SU-DHL-6 (cell line): Measurements from ENCODE around the gene CABP7.

ENCODE experiments used
- H2AFZ ChIP-seq: fragments of 200-600 bp; sonication (generic); 2 replicates; pipeline ENCODE4 v1.6.1; 2014; ENCODE audit warnings: low read depth, mild to moderate bottlenecking, moderate library complexity, mixed read lengths, antibody characterized with exemption, low read length; ENCODE audit not compliant: severe bottlenecking
- H3F3A ChIP-seq: fragments of 200-600 bp; shearing (Covaris generic); 2 replicates; pipeline ENCODE4 v1.6.0; 2016; ENCODE audit warnings: antibody characterized with exemption, mild to moderate bottlenecking; ENCODE audit not compliant: insufficient read depth
- H3K27ac ChIP-seq: fragments of 200-600 bp; sonication (generic); 2 replicates; pipeline ENCODE4 v1.5.1; 2016; ENCODE audit warnings: low read depth, mild to moderate bottlenecking, low read length, moderate library complexity, mixed read lengths
- H3K27me3 ChIP-seq: fragments of 200-600 bp; sonication (generic), shearing (Covaris generic); 2 replicates; pipeline ENCODE4 v1.6.0; 2014; ENCODE audit warnings: mild to moderate bottlenecking, low read length
- H3K36me3 ChIP-seq: fragments of 200-600 bp; sonication (generic); 2 replicates; pipeline ENCODE4 v1.6.1; 2014; ENCODE audit warnings: mild to moderate bottlenecking, low read length, mixed read lengths
- H3K4me2 ChIP-seq: fragments of 300-600, 200-600 bp; shearing (Covaris generic), sonication (generic); 2 replicates; pipeline ENCODE4 v1.6.0; 2014; ENCODE audit warnings: low read length, low read depth, mild to moderate bottlenecking; ENCODE audit not compliant: poor library complexity, severe bottlenecking
- H3K4me3 ChIP-seq: fragments of 200-600 bp; sonication (generic); 2 replicates; pipeline ENCODE4 v1.5.1; 2014; ENCODE audit warnings: antibody characterized with exemption, low read length, mild to moderate bottlenecking, mixed read lengths; ENCODE audit not compliant: insufficient read depth, poor library complexity, severe bottlenecking
- H3K79me2 ChIP-seq: fragments of 200-600 bp; sonication (generic); 2 replicates; pipeline ENCODE4 v1.6.1; 2014; ENCODE audit warnings: mild to moderate bottlenecking, low read length, moderate library complexity; ENCODE audit not compliant: insufficient read depth
- H3K9ac ChIP-seq: fragments of 200-600 bp; sonication (generic); 2 replicates; pipeline ENCODE4 v1.7.0; 2014; ENCODE audit warnings: mild to moderate bottlenecking, low read length
- H3K9me2 ChIP-seq: fragments of 200-600 bp; sonication (generic); replicated peaks from 2 replicates; pipeline ENCODE4 v1.6.1; 2014; ENCODE audit warnings: low read length; ENCODE audit not compliant: insufficient read depth
- H3K9me3 ChIP-seq: fragments of 200-600 bp; sonication (generic); 2 replicates; pipeline ENCODE4 v1.6.1; 2014; ENCODE audit warnings: low read length, mixed read lengths; ENCODE audit not compliant: insufficient read depth
- H4K20me1 ChIP-seq: fragments of 200-600 bp; sonication (generic); 2 replicates; pipeline ENCODE4 v1.6.1; 2014; ENCODE audit warnings: low read depth, mild to moderate bottlenecking, antibody characterized with exemption, low read length, moderate library complexity, mixed read lengths
- CTCF ChIP-seq: fragments of 200-600 bp; sonication (generic); IDR thresholded peaks from one replicate; pipeline ENCODE4 v1.5.1; 2017; ENCODE audit warnings: antibody characterized with exemption, mild to moderate bottlenecking, low read length, moderate library complexity; ENCODE audit not compliant: insufficient read depth, poor library complexity, severe bottlenecking
- EZH2phosphoT487 ChIP-seq: fragments of 200-600 bp; sonication (generic), shearing (Covaris generic); conservative IDR thresholded peaks from 2 replicates; pipeline ENCODE4 v1.6.1; 2018; ENCODE audit warnings: mild to moderate bottlenecking, antibody characterized with exemption, low read length, moderate library complexity, mixed read lengths

Gene CABP7

GRCh38 chr22:29719899-29720645 lies at the start of gene CABP7:
Gene CABP7, plus strand, starts transcription at chr22:29720003. Its CDS starts 422 bp downstream, at chr22:29720425.
- Histone ChIP-seq H2AFZ (no peak within 1 kb of the TSS), H3K9ac (no peak within 1 kb of the TSS), H3K4me2 (no peak within 1 kb of the TSS), H3K4me3 (no peak within 1 kb of the TSS), H3F3A (no peaks in the 10 kb centered on the region), H3K9me2 (no peaks in the 10 kb centered on the region), H3K79me2 (no peaks in the 10 kb centered on the region), H3K36me3 (no peaks in the 10 kb centered on the region), H3K9me3 (no peaks in the 10 kb centered on the region), H4K20me1 (no peaks in the 10 kb centered on the region), H3K27ac (no peak within 1 kb of the TSS), H3K27me3 (no peaks in the 10 kb centered on the region)
- no peak for TF ChIP-seq CTCF
- TF ChIP-seq EZH2phosphoT487: no peak

GRCh38 chr22:29670626-29671025 lies 49.2 kb upstream of the CABP7 start:
- no peaks in the 10 kb centered on the region for H3K9me2 ChIP-seq
- no peak overlapping the region for H3K4me3 ChIP-seq
- H3F3A ChIP-seq: no peaks in the 10 kb centered on the region
- no peaks in the 10 kb centered on the region for H4K20me1 ChIP-seq
- no peaks in the 10 kb centered on the region for H3K9me3 ChIP-seq
- no peaks in the 10 kb centered on the region for H3K27me3 ChIP-seq
- no peaks in the 10 kb centered on the region for H3K36me3 ChIP-seq
- no peak overlapping the region for H2AFZ ChIP-seq
- no peak overlapping the region for H3K9ac ChIP-seq
- H3K79me2 ChIP-seq: no peaks in the 10 kb centered on the region
- H3K27ac ChIP-seq: no peak overlapping the region
- H3K4me2 ChIP-seq: no peak overlapping the region
- no peak for TF ChIP-seq CTCF
- TF ChIP-seq EZH2phosphoT487: no peak

GRCh38 chr22:29673361-29674066 lies 46.3 kb upstream of the CABP7 start:
- Histone ChIP-seq H3K4me3 (no peak overlapping the region), H3K36me3 (no peaks in the 10 kb centered on the region; the same call in 1 of the 2 replicates), H3F3A (no peaks in the 10 kb centered on the region), H3K27ac (no peak overlapping the region), H3K27me3 (no peaks in the 10 kb centered on the region), H3K79me2 (no peaks in the 10 kb centered on the region), H3K9me2 (no peaks in the 10 kb centered on the region), H2AFZ (no peak overlapping the region), H3K9me3 (no peaks in the 10 kb centered on the region), H3K9ac (no peak overlapping the region), H3K4me2 (no peak overlapping the region), H4K20me1 (no peaks in the 10 kb centered on the region)
- TF ChIP-seq CTCF (no peak), EZH2phosphoT487 (no peak)
